H9 (cell line): ENCODE data around the gene CACNA1F. TPM values are rescaled to one million over a fixed set of nuclear protein-coding genes. Genes with fewer than 3 reads are reported as not detected.
A peak's percentile ranks its signal among the peaks of the same experiment; 100 is the strongest.

ENCODE experiments used
- DNase-seq: peaks from one replicate; pipeline ENCODE4 v3.0.0-alpha.2; 2017
- H2AFZ ChIP-seq: one replicate; pipeline ENCODE4 v1.6.1; 2013; ENCODE audit warnings: mild to moderate bottlenecking, low read length, control low read depth, moderate library complexity
- H2AK5ac ChIP-seq: 2 replicates; pipeline ENCODE4 v1.6.1; 2013; ENCODE audit warnings: low read length, control low read depth, mixed read lengths; ENCODE audit not compliant: insufficient read length
- H2BK120ac ChIP-seq: one replicate; pipeline ENCODE4 v1.6.1; 2013; ENCODE audit warnings: low read depth, mild to moderate bottlenecking, low read length, control low read depth, inconsistent platforms; ENCODE audit not compliant: poor library complexity, severe bottlenecking
- H2BK12ac ChIP-seq: 2 replicates; pipeline ENCODE4 v1.6.1; 2013; ENCODE audit warnings: low read length, control low read depth, mixed read lengths, low read depth; ENCODE audit not compliant: insufficient read length
- H2BK15ac ChIP-seq: 2 replicates; pipeline ENCODE4 v1.6.1; 2013; ENCODE audit warnings: low read depth, low read length, control low read depth
- H2BK20ac ChIP-seq: one replicate; pipeline ENCODE4 v1.6.1; 2013; ENCODE audit warnings: low read depth, mild to moderate bottlenecking, low read length, control low read depth, inconsistent platforms; ENCODE audit not compliant: poor library complexity, severe bottlenecking
- H2BK5ac ChIP-seq: 2 replicates; pipeline ENCODE4 v1.6.1; 2013; ENCODE audit warnings: low read length, control low read depth, mixed read lengths; ENCODE audit not compliant: insufficient read length
- H3K14ac ChIP-seq: 2 replicates; pipeline ENCODE4 v1.6.1; 2013; ENCODE audit warnings: low read length, control low read depth; ENCODE audit not compliant: insufficient read depth
- H3K18ac ChIP-seq: 2 replicates; pipeline ENCODE4 v1.6.1; 2013; ENCODE audit warnings: low read depth, mild to moderate bottlenecking, mixed read lengths, low read length, control low read depth; ENCODE audit not compliant: insufficient read length
- H3K23ac ChIP-seq: 2 replicates; pipeline ENCODE4 v1.6.1; 2013; ENCODE audit warnings: low read length, control low read depth, mixed read lengths, low read depth; ENCODE audit not compliant: insufficient read length
- H3K23me2 ChIP-seq: 2 replicates; pipeline ENCODE4 v1.6.1; 2013; ENCODE audit warnings: low read depth, mild to moderate bottlenecking, mixed read lengths, low read length, control low read depth; ENCODE audit not compliant: insufficient read length, poor library complexity, severe bottlenecking
- H3K27ac ChIP-seq: 2 replicates; pipeline ENCODE4 v1.5.1; 2013; ENCODE audit warnings: low read length, control low read depth, mixed read lengths, low read depth; ENCODE audit not compliant: insufficient read length
- H3K27me3 ChIP-seq: 2 replicates; pipeline ENCODE4 v1.6.1; 2013; ENCODE audit warnings: low read length, control low read depth, inconsistent platforms; ENCODE audit not compliant: insufficient read depth
- H3K4ac ChIP-seq: 2 replicates; pipeline ENCODE4 v1.6.1; 2013; ENCODE audit warnings: low read depth, mild to moderate bottlenecking, control low read depth, inconsistent platforms, low read length, moderate library complexity
- H3K4me1 ChIP-seq: 2 replicates; pipeline ENCODE4 v1.6.1; 2013; ENCODE audit warnings: low read length, control low read depth, inconsistent platforms; ENCODE audit not compliant: insufficient read depth
- H3K4me2 ChIP-seq: 2 replicates; pipeline ENCODE4 v1.6.1; 2013; ENCODE audit warnings: low read length, control low read depth, mixed read lengths; ENCODE audit not compliant: insufficient read length, insufficient read depth
- H3K56ac ChIP-seq: 2 replicates; pipeline ENCODE4 v1.6.1; 2013; ENCODE audit warnings: low read depth, mild to moderate bottlenecking, mixed read lengths, low read length, control low read depth; ENCODE audit not compliant: insufficient read length
- H3K79me1 ChIP-seq: 2 replicates; pipeline ENCODE4 v1.6.1; 2013; ENCODE audit warnings: low read depth, mild to moderate bottlenecking, moderate library complexity, low read length, control low read depth, inconsistent platforms; ENCODE audit not compliant: insufficient read depth, poor library complexity, severe bottlenecking
- H3K79me2 ChIP-seq: 2 replicates; pipeline ENCODE4 v1.6.1; 2013; ENCODE audit warnings: low read length, control low read depth, inconsistent platforms; ENCODE audit not compliant: insufficient read depth
- H3K9ac ChIP-seq: 2 replicates; pipeline ENCODE4 v1.6.1; 2013; ENCODE audit warnings: low read length, control low read depth, mixed read lengths; ENCODE audit not compliant: insufficient read length; ENCODE audit errors: extremely low read depth
- H3K9me3 ChIP-seq: one replicate; pipeline ENCODE4 v1.6.1; 2013; ENCODE audit warnings: low read depth, low read length, inconsistent platforms; ENCODE audit not compliant: control insufficient read depth
- H3T11ph ChIP-seq: one replicate; pipeline ENCODE4 v1.6.1; 2013; ENCODE audit warnings: mild to moderate bottlenecking, low read length, control low read depth, inconsistent platforms
- H4K20me1 ChIP-seq: one replicate; pipeline ENCODE4 v1.6.1; 2013; ENCODE audit not compliant: control insufficient read depth, insufficient read length, insufficient read depth
- H4K5ac ChIP-seq: 2 replicates; pipeline ENCODE4 v1.6.1; 2013; ENCODE audit warnings: low read depth, mild to moderate bottlenecking, mixed read lengths, low read length, control low read depth; ENCODE audit not compliant: insufficient read length
- H4K8ac ChIP-seq: replicated peaks from 2 replicates; pipeline ENCODE4 v1.6.1; 2013; ENCODE audit warnings: low read length, control low read depth, mixed read lengths, low read depth; ENCODE audit not compliant: insufficient read length
- H4K91ac ChIP-seq: 2 replicates; pipeline ENCODE4 v1.6.1; 2013; ENCODE audit warnings: low read depth, mild to moderate bottlenecking, moderate library complexity, mixed read lengths, low read length, control low read depth; ENCODE audit not compliant: insufficient read length
- H3K27ac Mint-ChIP-seq, 3 experiments: 2 replicates in 2 of 3; 3 replicates in 1 of 3; pipeline ENCODE4 v1.8.0; 2020 to 2021; ENCODE audit warnings: mixed read lengths in 3 of 3, mild to moderate bottlenecking in 1 of 3, moderate library complexity in 1 of 3
- H3K27me3 Mint-ChIP-seq: 2 replicates; pipeline ENCODE4 v1.8.0; 2021; ENCODE audit warnings: low read depth, mild to moderate bottlenecking, moderate library complexity, mixed read lengths
- H3K36me3 Mint-ChIP-seq, 3 experiments: 2 replicates in 2 of 3; 3 replicates in 1 of 3; pipeline ENCODE4 v1.8.0; 2020 to 2021; ENCODE audit warnings: low read depth in 3 of 3, mixed read lengths in 3 of 3; ENCODE audit not compliant: insufficient read depth in 1 of 3
- H3K4me1 Mint-ChIP-seq, 2 experiments: 2 replicates each; pipeline ENCODE4 v1.8.0; 2020; ENCODE audit warnings: mixed read lengths in 2 of 2
- H3K4me3 Mint-ChIP-seq, 2 experiments: 2 replicates in 1 of 2; 3 replicates in 1 of 2; pipeline ENCODE4 v1.8.0; 2020 to 2021; ENCODE audit warnings: mild to moderate bottlenecking in 2 of 2, mixed read lengths in 2 of 2, moderate library complexity in 1 of 2
- H3K9me3 Mint-ChIP-seq, 2 experiments: 2 replicates in 1 of 2; 3 replicates in 1 of 2; pipeline ENCODE4 v1.8.0; 2020; ENCODE audit warnings: mild to moderate bottlenecking in 2 of 2, mixed read lengths in 2 of 2, moderate library complexity in 1 of 2
- CTCF ChIP-seq: fragments of 200-600 bp; sonication (generic); conservative IDR thresholded peaks from 3 replicates; pipeline ENCODE4 v1.8.0; 2021; ENCODE audit warnings: antibody characterized with exemption, mild to moderate bottlenecking
- WGBS: extraction: QIAGEN DNeasy Blood & Tissue Kit; methylation state at CpG from one replicate; pipeline ENCODE4 v1.1.7; 2013; ENCODE audit warnings: missing lambda C conversion rate, low lambda C conversion rate, mixed read lengths; ENCODE audit not compliant: insufficient read length; ENCODE audit errors: extremely low coverage; 5-methylcytosine and 5-hydroxymethylcytosine counted together
- total RNA-seq: library from RNA; stranded (reverse); gene quantifications from 2 replicates; pipeline ENCODE4 v1.2.1, GENCODE V29; 2021

CACNA1F gene
- total RNA-seq, 1 experiment from 2014 or later = 1.4 TPM

- no peak overlapping the region for H2AK5ac ChIP-seq
- peak; percentile 78 for DNase-seq
- Mint-ChIP-seq H3K4me1 (peaks cover 3 to 7% of the 10 kb centered on the region in 2 experiments), H3K27ac (peak overlapping the region; percentile 98), H3K36me3 (peaks cover 4 to 8% (median 4%) of the 10 kb centered on the region in 3 experiments; a peak in 5 of 7 replicates), H3K4me3 (peak overlapping the region; percentile 78 to 87), H3K27me3 (peaks cover 12% of the 10 kb centered on the region), H3K9me3 (peaks cover 56 to 71% of the 10 kb centered on the region in 2 experiments)
- no peak overlapping the region for H2BK15ac ChIP-seq
- H4K5ac ChIP-seq = no peak overlapping the region
- no peaks in the 10 kb centered on the region for H3K79me1 ChIP-seq
- no peaks in the 10 kb centered on the region for H3K4me1 ChIP-seq
- no peak overlapping the region for H2BK12ac ChIP-seq
- no peak overlapping the region for H3T11ph ChIP-seq
- WGBS = no CpG with 5 or more reads among the region's 18 CpGs
- no peak overlapping the region for H4K8ac ChIP-seq
- no peak overlapping the region for H3K18ac ChIP-seq
- H3K56ac ChIP-seq = no peak overlapping the region
- H2BK120ac ChIP-seq = no peak overlapping the region
- no peak overlapping the region for H3K14ac ChIP-seq
- H3K23me2 ChIP-seq = no peaks in the 10 kb centered on the region
- H3K9me3 ChIP-seq = peaks cover 14% of the 10 kb centered on the region
- H3K27ac ChIP-seq = no peak overlapping the region
- no peaks in the 10 kb centered on the region for H3K27me3 ChIP-seq
- no peak overlapping the region for H3K23ac ChIP-seq
- no peak overlapping the region for H2BK5ac ChIP-seq
- H2BK20ac ChIP-seq = no peak overlapping the region
- H3K4ac ChIP-seq = no peak overlapping the region
- no peak for TF ChIP-seq CTCF
- no peaks in the 10 kb centered on the region for H4K20me1 ChIP-seq
- no peaks in the 10 kb centered on the region for H3K79me2 ChIP-seq
- H2AFZ ChIP-seq = no peak overlapping the region
- H3K4me2 ChIP-seq = peak overlapping the region; percentile 50
- H4K91ac ChIP-seq = no peak overlapping the region
- no peak overlapping the region for H3K9ac ChIP-seq
These were observed 77.8 kb downstream of the CACNA1F start for GRCh38 chrX:49155243-49155899.

Other genes starting within 250 kb of the CACNA1F start
- gene GRIPAP1, start 231.1 kb downstream of the CACNA1F start, total RNA-seq = 70.1 and 71.8 TPM in 2 replicates
- 58.9 and 59.8 TPM in 2 replicates for gene TFE3, start 190.0 kb downstream of the CACNA1F start, total RNA-seq
- 14.5 and 15.7 TPM in 2 replicates for gene CCDC120, start 174.3 kb downstream of the CACNA1F start, total RNA-seq
- 12.2 and 13.4 TPM in 2 replicates for gene PRAF2, start 159.3 kb downstream of the CACNA1F start, total RNA-seq
- 31.5 and 35.8 TPM in 2 replicates for gene WDR45, start 153.5 kb downstream of the CACNA1F start, total RNA-seq
- gene GPKOW, start 109.6 kb downstream of the CACNA1F start, total RNA-seq = 15.8 and 17.1 TPM in 2 replicates
- 1.3 and 1.9 TPM in 2 replicates for gene MAGIX, start 70.6 kb downstream of the CACNA1F start, total RNA-seq
- gene PLP2, start 61.4 kb downstream of the CACNA1F start, total RNA-seq = 11.7 and 12.1 TPM in 2 replicates
- 9.7 and 12.2 TPM in 2 replicates for gene PRICKLE3, start 47.0 kb downstream of the CACNA1F start, total RNA-seq
- 1.8 and 2.1 TPM in 2 replicates for gene SYP, start 33.1 kb downstream of the CACNA1F start, total RNA-seq
- gene CCDC22, start 2.1 kb upstream of the CACNA1F start, total RNA-seq = 12.1 and 12.2 TPM in 2 replicates
- gene FOXP3, start 31.4 kb upstream of the CACNA1F start, total RNA-seq = 0.68 and 0.81 TPM in 2 replicates
- gene PPP1R3F, start 36.5 kb upstream of the CACNA1F start, total RNA-seq = 6.9 and 7.3 TPM in 2 replicates
- not detected in 2 replicates for gene GAGE10, start 70.3 kb upstream of the CACNA1F start, total RNA-seq
- gene GAGE12J, start 88.7 kb upstream of the CACNA1F start, total RNA-seq = not detected in 2 replicates
- gene GAGE13, start 98.2 kb upstream of the CACNA1F start, total RNA-seq = not detected in 2 replicates